Transverse colon (tissue), 4 donors: Measurements from ENCODE around the gene UNC93B1.

Source experiments
- CTCF ChIP-seq, 5 experiments: fragments of 200-600 bp in 3 of 5; fragments of 450-650 bp in 2 of 5; sonication (generic) in 3 of 5; IDR thresholded peaks; 1 replicate in 2 of 5; 2 replicates in 3 of 5; pipeline ENCODE4 v1.5.1; 2016 to 2017; ENCODE audit warnings: antibody characterized with exemption in 5 of 5, inconsistent platforms in 3 of 5, mild to moderate bottlenecking in 2 of 5, moderate library complexity in 1 of 5
- POLR2A ChIP-seq: fragments of 450-650 bp; IDR thresholded peaks from one replicate; pipeline ENCODE4 v1.6.1; 2016; ENCODE audit warnings: antibody characterized with exemption, mild to moderate bottlenecking, moderate library complexity
- POLR2AphosphoS5 ChIP-seq, 3 donors: sonication (generic); formaldehyde crosslinking; IDR thresholded peaks; one replicate each; pipeline ENCODE4 v1.6.1; 2016; ENCODE audit warnings: antibody characterized with exemption in 3 of 3

- TF ChIP-seq CTCF (IDR thresholded peaks at IDR 0.05) (no peak), POLR2A (no peak), POLR2AphosphoS5 (IDR thresholded peaks at IDR 0.05) (no peak)
These were observed 9.8 kb upstream of the UNC93B1 start for GRCh38 chr11:68013611-68014156.
